Suprapubic skin (tissue), 4 donors: ENCODE data around the gene TAF4B.

Experiments used
- EP300 ChIP-seq: sonication (generic); formaldehyde crosslinking; IDR thresholded peaks from one replicate; pipeline ENCODE4 v1.6.1; 2017; ENCODE audit warnings: antibody characterized with exemption
- POLR2A ChIP-seq, 2 donors: fragments of 450-650 bp; IDR thresholded peaks; one replicate each; pipeline ENCODE4 v1.6.1; 2017; ENCODE audit warnings: antibody characterized with exemption in 2 of 2, mild to moderate bottlenecking in 2 of 2, moderate library complexity in 2 of 2
- POLR2AphosphoS5 ChIP-seq, 3 donors: sonication (generic); formaldehyde crosslinking; IDR thresholded peaks; one replicate each; pipeline ENCODE4 v1.6.1; 2017; ENCODE audit warnings: antibody characterized with exemption in 3 of 3
- TF ChIP-seq, protein P1 (sequence below), 2 donors: fragments of 200-600 bp in 1 of 2; fragments of 450-650 bp in 1 of 2; sonication (generic) in 1 of 2; IDR thresholded peaks; one replicate each; pipeline ENCODE4 v1.5.1; 2016 to 2019; ENCODE audit warnings: antibody characterized with exemption in 2 of 2, mild to moderate bottlenecking in 1 of 2, moderate library complexity in 1 of 2

DNA sequence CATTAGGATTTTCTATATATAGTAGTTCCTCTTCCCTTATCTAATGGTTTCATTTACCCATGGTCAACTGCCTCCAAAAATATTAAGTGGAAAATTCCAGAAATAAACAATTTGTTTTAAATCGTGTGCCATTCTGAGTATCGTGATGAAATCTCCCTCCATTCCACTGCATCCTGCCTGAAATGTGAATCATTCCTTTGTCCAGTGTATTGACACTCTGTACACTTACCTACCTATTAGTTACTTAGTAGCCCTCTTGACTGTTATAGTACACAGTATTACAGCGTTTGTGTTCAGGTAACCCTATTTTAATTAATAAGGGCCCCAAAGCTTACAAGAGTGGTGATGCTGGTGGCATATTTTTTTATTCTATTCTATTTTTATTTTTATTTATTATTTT lies 26.2 kb downstream of the TAF4B start:
- TF ChIP-seq, protein P1, sequence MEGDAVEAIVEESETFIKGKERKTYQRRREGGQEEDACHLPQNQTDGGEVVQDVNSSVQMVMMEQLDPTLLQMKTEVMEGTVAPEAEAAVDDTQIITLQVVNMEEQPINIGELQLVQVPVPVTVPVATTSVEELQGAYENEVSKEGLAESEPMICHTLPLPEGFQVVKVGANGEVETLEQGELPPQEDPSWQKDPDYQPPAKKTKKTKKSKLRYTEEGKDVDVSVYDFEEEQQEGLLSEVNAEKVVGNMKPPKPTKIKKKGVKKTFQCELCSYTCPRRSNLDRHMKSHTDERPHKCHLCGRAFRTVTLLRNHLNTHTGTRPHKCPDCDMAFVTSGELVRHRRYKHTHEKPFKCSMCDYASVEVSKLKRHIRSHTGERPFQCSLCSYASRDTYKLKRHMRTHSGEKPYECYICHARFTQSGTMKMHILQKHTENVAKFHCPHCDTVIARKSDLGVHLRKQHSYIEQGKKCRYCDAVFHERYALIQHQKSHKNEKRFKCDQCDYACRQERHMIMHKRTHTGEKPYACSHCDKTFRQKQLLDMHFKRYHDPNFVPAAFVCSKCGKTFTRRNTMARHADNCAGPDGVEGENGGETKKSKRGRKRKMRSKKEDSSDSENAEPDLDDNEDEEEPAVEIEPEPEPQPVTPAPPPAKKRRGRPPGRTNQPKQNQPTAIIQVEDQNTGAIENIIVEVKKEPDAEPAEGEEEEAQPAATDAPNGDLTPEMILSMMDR (IDR thresholded peaks at IDR 0.05), result no peak
- TF ChIP-seq EP300, result no peak
- no peak for TF ChIP-seq POLR2A (IDR thresholded peaks at IDR 0.05)
- TF ChIP-seq POLR2AphosphoS5 (IDR thresholded peaks at IDR 0.05), result no peak
